Measurements from ENCODE around the gene HS6ST2. TPM values are rescaled to one million over a fixed set of nuclear protein-coding genes. Genes with fewer than 3 reads are reported as not detected.

Gene HS6ST2
- total RNA-seq, 1 experiment from 2014 or later = 0.26 TPM

DNA sequence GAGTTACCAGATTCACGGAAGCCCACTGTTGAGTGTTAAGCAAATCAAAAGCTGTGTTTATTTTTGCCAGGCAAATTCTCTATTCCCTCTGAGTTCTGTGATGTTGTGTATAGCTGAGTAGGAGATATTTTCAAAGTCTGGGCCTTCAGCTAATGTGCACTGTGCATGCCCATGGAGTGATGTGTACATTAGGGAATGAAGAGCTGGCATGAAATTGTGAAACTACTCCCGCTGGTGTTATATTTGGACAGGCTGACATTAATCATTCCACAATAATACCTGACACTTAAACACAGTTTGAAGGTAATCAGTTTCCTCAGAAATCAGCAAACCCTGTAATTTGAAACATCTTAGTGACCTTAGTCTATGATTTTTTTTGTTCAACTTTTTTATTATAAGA is 381.5 kb downstream of the HS6ST2 start:
- ChIA-PET POLR2A (no interaction called here), CTCF (no interaction called here)
- no peak for TF ChIP-seq TCF7L2 (IDR thresholded peaks at IDR 0.05; ENCODE audit: low read depth, low read length)
- ATAC-seq (no peak), DNase-seq (ENCODE audit: low read depth, low spot score) (no peak)
- intact Hi-C loops (cut with micrococcal nuclease; ENCODE audit: unreplicated experiment) = no loop called here
- no TSS peak for BruUV-seq (replicated peaks)
- Histone ChIP-seq H3K4me1 (ENCODE audit: control insufficient read depth, insufficient read depth, low read length) (no peaks in the 10 kb centered on the region), H3K9me3 (ENCODE audit: control insufficient read depth, insufficient read depth, low read depth, low read length) (no peaks in the 10 kb centered on the region), H3K36me3 (ENCODE audit: control insufficient read depth, insufficient read depth, low read length) (no peaks in the 10 kb centered on the region), H3K4me3 (ENCODE audit: low read depth in 2 of 2, low read length in 2 of 2) (no peak overlapping the region), H3K27me3 (ENCODE audit: control insufficient read depth, insufficient read depth, low read length) (peaks cover 6% of the 10 kb centered on the region), H3K27ac (ENCODE audit: low read length) (no peak overlapping the region)
- in situ Hi-C loops (cut with HindIII; ENCODE audit: low pct_unique_long_range_greater_than_20kb, low sequenced_read_pairs) = no loop called here

Other genes starting within 250 kb of the HS6ST2 start
- not detected for gene USP26, start 138.5 kb upstream of the HS6ST2 start, total RNA-seq (2021; ENCODE audit: unreplicated experiment)